ENCODE data around the gene KIFC3.

The KIFC3 gene

DNA sequence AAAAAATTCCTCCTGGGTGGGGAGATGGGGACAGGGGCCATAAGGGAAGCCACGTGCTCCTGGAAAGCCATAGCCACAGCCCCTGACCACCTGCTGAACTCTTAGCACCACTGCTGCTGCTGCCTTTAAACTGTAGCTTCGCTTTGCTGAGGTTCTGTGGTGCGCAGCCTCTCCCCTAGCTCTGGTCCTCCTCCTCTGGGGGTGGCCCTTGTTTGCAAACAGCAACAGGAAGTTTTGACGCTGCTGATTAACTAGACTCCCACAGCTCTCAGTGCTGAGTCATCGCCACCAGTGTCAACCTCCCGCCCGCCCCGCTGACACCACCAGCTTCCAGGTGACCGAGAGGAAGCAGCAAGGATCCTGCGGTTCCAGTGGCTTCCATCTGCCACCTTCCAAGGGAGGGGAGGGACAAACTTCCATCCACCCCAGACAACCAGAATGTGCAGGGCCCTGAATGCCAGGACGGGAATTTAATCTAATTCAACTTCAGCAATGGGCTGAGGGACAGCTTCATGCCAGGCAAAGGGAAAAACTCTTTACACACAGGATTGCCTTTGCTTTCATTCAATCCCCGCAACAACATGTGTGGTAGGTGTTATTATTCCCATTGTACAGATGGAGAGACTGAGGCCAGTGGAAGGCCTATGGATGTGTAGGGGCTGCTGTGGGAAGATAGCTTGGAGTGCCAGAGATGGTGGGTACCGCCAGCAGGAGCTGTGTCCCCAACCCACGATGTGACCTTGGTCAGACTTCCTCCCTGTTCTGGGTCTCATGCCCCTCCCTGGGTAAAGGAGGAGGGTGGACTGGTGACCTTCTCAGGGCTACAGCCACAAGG lies 8.1 kb upstream of the KIFC3 start:
- Histone ChIP-seq H3K9ac (ENCODE audit: low read length) (peak overlapping the region; percentile 49), H3K4me3 (ENCODE audit: low read depth, low read length) (no peak overlapping the region), H3K9me3 (ENCODE audit: control insufficient read depth, insufficient read depth, low read depth, low read length) (no peaks in the 10 kb centered on the region), H3K4me1 (ENCODE audit: control insufficient read depth, insufficient read depth, low read length) (peaks cover 44% of the 10 kb centered on the region), H3K27me3 (ENCODE audit: control insufficient read depth, insufficient read depth, low read length) (no peaks in the 10 kb centered on the region), H3K27ac (ENCODE audit: low read depth, low read length) (peak overlapping the region; percentile 20; the same call in 1 of the 2 replicates), H3K36me3 (ENCODE audit: control insufficient read depth, insufficient read depth, low read length) (no peaks in the 10 kb centered on the region)

DNA sequence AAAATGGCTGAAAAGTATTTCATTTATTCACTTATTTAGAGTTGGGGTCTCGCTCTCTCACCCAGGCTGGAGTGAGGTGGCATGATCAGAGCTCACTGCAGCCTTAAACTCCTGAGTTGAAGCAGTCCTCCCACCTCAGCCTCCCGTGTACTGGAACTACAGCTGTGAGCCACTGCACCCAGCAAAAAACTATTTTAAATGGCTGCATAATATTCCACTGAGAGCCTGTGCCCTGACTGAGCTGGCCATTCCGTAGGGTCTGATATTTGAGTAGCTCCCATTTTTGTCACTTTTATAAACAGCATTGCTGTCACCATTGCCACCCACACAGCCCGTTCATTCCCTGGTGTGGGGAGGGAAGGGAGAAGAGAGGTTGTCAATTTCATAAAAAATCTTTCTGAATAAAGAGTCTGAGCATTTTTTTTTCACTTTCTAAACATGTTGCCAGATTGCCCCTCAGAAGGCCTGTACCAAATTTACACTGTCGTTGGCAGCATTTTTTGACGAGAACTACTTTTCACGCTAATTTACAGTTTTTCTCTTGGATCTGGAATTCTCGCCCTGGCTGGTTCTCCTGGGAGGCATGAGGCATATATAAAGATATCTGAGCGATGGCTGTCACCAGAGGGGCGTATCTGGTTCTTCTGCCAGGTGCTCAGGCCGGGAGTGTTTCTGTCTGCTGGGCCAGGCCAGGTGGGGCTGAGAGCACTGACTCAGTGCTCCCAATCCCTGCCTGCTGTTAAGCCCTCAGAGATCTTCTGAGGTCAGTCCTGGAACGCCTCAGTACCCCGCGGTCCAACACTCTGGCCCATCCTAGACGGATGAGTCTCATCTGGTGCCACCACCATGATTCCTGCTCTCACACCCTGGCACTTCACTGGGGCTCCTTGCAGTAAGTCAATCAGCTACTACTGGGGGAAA lies 7.2 kb upstream of the KIFC3 start:
- no peaks in the 10 kb centered on the region for H3K27me3 ChIP-seq (ENCODE audit: control insufficient read depth, insufficient read depth, low read length)
- H3K9ac ChIP-seq (ENCODE audit: low read length), result peak overlapping the region; percentile 49
- peak overlapping the region; percentile 20; the same call in 1 of the 2 replicates for H3K27ac ChIP-seq (ENCODE audit: low read depth, low read length)
- no peaks in the 10 kb centered on the region for H3K9me3 ChIP-seq (ENCODE audit: control insufficient read depth, insufficient read depth, low read depth, low read length)
- H3K36me3 ChIP-seq (ENCODE audit: control insufficient read depth, insufficient read depth, low read length), result no peaks in the 10 kb centered on the region
- H3K4me1 ChIP-seq (ENCODE audit: control insufficient read depth, insufficient read depth, low read length), result peaks cover 43% of the 10 kb centered on the region
- no peak overlapping the region for H3K4me3 ChIP-seq (ENCODE audit: low read depth, low read length)

DNA sequence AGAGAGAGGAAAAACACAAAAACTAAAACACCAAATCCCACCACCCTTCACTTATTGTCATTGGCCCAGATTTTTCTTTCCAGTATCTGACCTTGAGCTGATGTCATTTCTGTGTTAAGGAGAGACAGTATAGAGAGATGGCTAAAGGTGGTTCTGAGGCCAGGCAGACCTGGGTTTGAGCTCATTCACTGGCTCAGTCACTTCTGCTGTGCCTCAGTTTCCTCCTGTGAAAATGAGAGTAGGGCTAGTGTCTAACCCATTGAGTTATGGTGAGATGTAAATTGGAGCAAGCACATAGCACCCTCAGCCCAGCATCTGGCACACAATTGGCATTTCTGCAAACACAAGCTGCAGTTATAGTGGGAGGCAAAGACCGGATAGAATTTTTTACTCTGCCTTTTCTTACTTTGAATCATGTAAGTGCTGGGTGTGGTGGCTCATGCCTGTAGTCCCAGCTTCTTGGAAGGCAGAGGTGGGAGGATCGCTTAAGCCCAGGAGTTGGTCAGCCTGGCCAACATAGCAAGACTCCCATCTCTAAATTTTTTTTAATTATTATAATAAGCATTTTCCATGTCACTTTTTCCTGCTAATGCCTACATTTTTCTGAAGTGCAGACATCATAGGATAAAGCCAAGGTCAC lies 6.4 kb upstream of the KIFC3 start:
- Histone ChIP-seq H3K9me3 (ENCODE audit: control insufficient read depth, insufficient read depth, low read depth, low read length) (no peaks in the 10 kb centered on the region), H3K27ac (ENCODE audit: low read depth, low read length) (no peak overlapping the region), H3K27me3 (ENCODE audit: control insufficient read depth, insufficient read depth, low read length) (no peaks in the 10 kb centered on the region), H3K36me3 (ENCODE audit: control insufficient read depth, insufficient read depth, low read length) (no peaks in the 10 kb centered on the region), H3K4me1 (ENCODE audit: control insufficient read depth, insufficient read depth, low read length) (peaks cover 43% of the 10 kb centered on the region), H3K9ac (ENCODE audit: low read length) (no peak overlapping the region), H3K4me3 (ENCODE audit: low read depth, low read length) (no peak overlapping the region)

DNA sequence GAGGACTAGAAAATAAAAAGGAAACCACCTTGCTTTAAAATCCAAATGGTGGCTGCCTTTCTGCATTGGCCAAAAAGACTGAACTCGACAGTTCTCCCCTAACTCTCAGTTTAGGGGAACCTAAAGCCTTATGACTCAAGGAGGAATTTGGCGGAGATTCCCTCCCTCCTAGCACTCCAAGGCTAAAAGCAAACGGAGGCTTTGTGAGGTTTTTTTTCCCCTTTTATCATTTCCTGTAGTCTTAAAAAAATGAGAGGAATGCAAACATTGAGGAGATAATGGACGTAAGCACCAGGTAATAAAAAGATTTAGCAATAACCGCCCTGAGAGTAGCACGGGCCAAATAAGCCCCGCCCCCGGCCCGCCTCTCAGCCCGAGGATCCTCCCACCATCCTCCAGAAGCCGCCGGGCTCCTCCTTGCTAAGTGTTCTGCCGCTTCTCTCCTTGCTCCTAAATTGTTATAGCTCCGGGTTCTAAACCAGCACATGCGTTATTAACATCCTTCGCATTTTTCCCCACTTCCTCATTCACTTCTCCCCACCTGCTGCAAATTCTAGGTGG lies 5.8 kb upstream of the KIFC3 start:
- Histone ChIP-seq H3K9ac (ENCODE audit: low read length) (no peak overlapping the region), H3K4me1 (ENCODE audit: control insufficient read depth, insufficient read depth, low read length) (peaks cover 45% of the 10 kb centered on the region), H3K36me3 (ENCODE audit: control insufficient read depth, insufficient read depth, low read length) (no peaks in the 10 kb centered on the region), H3K9me3 (ENCODE audit: control insufficient read depth, insufficient read depth, low read depth, low read length) (no peaks in the 10 kb centered on the region), H3K27me3 (ENCODE audit: control insufficient read depth, insufficient read depth, low read length) (no peaks in the 10 kb centered on the region), H3K27ac (ENCODE audit: low read depth, low read length) (no peak overlapping the region), H3K4me3 (ENCODE audit: low read depth, low read length) (no peak overlapping the region)

DNA sequence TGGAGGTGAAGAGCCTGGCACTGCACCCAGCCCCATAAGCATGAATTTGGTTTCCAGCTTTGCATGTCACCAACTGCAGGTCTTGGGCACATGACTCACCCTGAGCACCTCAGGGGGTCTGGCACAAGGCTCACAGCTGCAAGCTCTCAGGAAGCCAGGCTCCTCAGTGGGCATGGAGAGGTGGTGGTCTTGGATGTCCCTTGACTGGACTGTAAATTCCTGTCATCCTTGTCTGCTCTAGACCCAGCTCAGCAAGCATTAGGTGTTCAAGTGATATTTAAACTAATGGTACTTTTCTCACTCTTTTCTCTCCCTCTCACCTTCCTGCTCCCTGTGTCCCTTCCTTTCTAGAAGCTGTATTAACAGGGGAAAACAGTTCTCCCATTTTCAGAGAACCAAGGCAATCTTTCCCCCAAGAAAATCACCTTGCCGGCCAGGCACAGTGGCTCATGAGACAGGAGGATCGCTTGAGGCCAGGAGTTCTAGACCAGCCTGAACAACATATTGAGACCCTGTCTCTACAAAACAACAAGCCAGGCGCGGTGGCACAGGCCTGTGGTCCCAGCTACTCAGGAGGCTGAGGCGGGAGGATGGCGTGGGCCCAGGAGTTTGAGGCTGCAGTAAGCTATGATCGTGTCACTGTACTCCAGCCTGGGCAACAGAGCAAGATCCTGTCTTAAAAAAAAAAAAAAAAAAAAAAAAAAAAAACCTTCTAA lies 5.1 kb upstream of the KIFC3 start:
- peaks cover 47% of the 10 kb centered on the region for H3K4me1 ChIP-seq (ENCODE audit: control insufficient read depth, insufficient read depth, low read length)
- peak overlapping the region; percentile 9 for H3K9ac ChIP-seq (ENCODE audit: low read length)
- no peak overlapping the region for H3K4me3 ChIP-seq (ENCODE audit: low read depth, low read length)
- no peak overlapping the region for H3K27ac ChIP-seq (ENCODE audit: low read depth, low read length)
- no peaks in the 10 kb centered on the region for H3K36me3 ChIP-seq (ENCODE audit: control insufficient read depth, insufficient read depth, low read length)
- H3K9me3 ChIP-seq (ENCODE audit: control insufficient read depth, insufficient read depth, low read depth, low read length), result no peaks in the 10 kb centered on the region
- H3K27me3 ChIP-seq (ENCODE audit: control insufficient read depth, insufficient read depth, low read length), result no peaks in the 10 kb centered on the region

DNA sequence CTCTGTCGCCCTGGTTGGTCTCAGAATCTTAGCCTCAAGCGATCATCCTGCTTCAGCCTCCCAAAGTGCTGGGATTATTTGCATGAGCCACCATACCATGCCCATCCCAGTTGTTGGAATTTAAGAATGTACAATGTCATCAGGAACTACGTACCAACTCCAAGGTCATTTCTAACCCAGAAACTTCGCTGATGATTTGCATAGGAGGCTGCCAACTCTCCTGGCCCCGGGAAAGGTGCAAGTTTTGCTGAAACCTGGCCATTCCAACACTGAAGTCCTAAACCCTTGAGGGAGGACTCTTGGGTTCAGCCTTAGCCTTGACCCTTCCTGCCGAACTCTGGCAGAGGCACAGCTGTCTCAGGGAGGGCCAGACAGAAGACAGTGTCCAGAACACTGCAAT lies 2.9 kb upstream of the KIFC3 start:
- Histone ChIP-seq H3K4me1 (ENCODE audit: control insufficient read depth, insufficient read depth, low read length) (peaks cover 52% of the 10 kb centered on the region), H3K27ac (ENCODE audit: low read depth, low read length) (no peak overlapping the region), H3K9me3 (ENCODE audit: control insufficient read depth, insufficient read depth, low read depth, low read length) (no peaks in the 10 kb centered on the region), H3K27me3 (ENCODE audit: control insufficient read depth, insufficient read depth, low read length) (peaks cover 3% of the 10 kb centered on the region; the same call in 1 of the 2 replicates), H3K36me3 (ENCODE audit: control insufficient read depth, insufficient read depth, low read length) (no peaks in the 10 kb centered on the region), H3K9ac (ENCODE audit: low read length) (no peak overlapping the region), H3K4me3 (ENCODE audit: low read depth, low read length) (no peak overlapping the region)

DNA sequence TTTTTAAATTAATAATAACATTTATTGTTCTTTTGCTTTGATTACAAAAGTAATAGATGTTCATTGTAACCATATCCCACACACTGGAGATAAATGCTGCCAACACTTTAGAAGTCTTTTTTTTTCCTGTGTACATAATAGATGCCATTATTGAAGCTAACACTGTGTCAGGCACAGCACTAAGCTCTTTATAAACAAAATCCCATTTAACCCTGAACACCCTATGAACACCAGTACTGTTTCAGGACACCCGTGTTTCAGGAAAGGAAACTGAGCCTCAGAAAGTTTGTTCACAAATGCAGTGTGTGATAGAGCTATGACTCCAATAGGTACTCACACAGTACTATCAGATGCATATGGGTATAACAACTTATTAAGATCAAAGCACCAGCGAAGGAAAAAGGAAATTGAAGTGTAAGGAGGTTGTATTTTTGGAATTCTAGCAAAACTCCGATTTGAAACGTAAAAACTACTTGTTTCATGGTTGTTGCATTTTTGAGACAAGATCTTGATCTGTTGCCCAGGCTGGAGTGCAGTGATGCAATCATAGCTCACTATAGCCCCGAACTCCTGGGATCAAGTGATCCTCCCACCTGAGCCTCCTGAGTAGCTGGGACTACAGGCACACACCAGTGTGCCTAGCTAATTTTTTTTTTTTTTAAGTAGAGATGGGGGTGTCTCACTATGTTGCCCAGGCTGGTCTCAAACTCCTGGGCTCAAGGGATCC lies 2.0 kb upstream of the KIFC3 start:
- no peak overlapping the region for H3K4me3 ChIP-seq (ENCODE audit: low read depth, low read length)

DNA sequence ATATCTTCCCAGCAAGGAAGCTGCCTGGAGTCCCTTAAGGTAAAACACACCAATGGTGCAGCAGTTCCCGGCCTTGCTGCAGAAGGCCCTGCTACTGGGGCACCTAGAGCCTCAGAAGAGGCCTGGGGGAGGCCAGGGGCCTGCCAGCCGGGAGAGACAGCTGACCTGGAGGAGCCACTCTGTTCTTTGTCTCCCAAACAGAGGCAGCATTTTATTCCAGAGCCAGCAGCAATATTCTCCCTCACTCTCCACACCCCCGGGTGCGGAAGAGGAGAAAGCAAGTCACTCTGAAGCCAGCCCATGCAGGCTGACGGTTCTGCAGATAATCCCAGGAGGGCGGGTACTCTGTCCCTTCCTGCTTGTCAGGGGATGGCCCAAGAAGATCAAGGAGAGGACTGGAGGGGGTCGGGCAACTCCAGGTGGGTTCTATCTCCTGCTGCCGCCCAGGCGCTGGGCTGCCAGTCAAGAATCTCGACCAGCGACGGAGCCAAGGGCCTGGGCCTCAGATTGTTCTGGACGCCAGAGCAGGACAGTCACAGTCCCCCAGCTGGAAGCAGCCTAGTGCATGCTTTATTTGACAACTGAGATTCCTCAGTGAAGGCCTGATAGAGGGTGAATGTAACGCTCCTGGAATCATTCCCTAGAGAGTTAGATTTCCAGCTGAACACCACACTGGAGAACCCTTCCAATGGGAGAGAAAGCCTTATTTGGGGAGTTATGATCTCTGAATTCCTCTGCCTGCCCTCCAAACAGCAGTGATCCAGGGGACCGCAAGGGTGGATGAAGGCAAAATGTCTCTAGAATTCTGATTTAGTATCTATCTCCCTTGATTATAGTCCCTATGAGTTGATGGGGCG lies 1.1 kb upstream of the KIFC3 start:
- Histone ChIP-seq H3K36me3 (ENCODE audit: control insufficient read depth, insufficient read depth, low read length) (no peaks in the 10 kb centered on the region), H3K9me3 (ENCODE audit: control insufficient read depth, insufficient read depth, low read depth, low read length) (no peaks in the 10 kb centered on the region), H3K27me3 (ENCODE audit: control insufficient read depth, insufficient read depth, low read length) (peaks cover 3% of the 10 kb centered on the region; the same call in 1 of the 2 replicates), H3K4me3 (ENCODE audit: low read depth, low read length) (peak overlapping the region; percentile 78), H3K4me1 (ENCODE audit: control insufficient read depth, insufficient read depth, low read length) (peaks cover 55% of the 10 kb centered on the region), H3K9ac (ENCODE audit: low read length) (peak overlapping the region; percentile 78), H3K27ac (ENCODE audit: low read depth, low read length) (peak overlapping the region; percentile 21; the same call in 1 of the 2 replicates)

More for the DNA sequence above, 2.0 kb upstream of the KIFC3 start:
- H3K27me3 ChIP-seq (ENCODE audit: control insufficient read depth, insufficient read depth, low read length), result peaks cover 3% of the 10 kb centered on the region; the same call in 1 of the 2 replicates
- H3K4me1 ChIP-seq (ENCODE audit: control insufficient read depth, insufficient read depth, low read length), result peaks cover 52% of the 10 kb centered on the region
- no peak overlapping the region for H3K27ac ChIP-seq (ENCODE audit: low read depth, low read length)
- H3K9ac ChIP-seq (ENCODE audit: low read length), result no peak overlapping the region
- H3K9me3 ChIP-seq (ENCODE audit: control insufficient read depth, insufficient read depth, low read depth, low read length), result no peaks in the 10 kb centered on the region
- H3K36me3 ChIP-seq (ENCODE audit: control insufficient read depth, insufficient read depth, low read length), result no peaks in the 10 kb centered on the region

DNA sequence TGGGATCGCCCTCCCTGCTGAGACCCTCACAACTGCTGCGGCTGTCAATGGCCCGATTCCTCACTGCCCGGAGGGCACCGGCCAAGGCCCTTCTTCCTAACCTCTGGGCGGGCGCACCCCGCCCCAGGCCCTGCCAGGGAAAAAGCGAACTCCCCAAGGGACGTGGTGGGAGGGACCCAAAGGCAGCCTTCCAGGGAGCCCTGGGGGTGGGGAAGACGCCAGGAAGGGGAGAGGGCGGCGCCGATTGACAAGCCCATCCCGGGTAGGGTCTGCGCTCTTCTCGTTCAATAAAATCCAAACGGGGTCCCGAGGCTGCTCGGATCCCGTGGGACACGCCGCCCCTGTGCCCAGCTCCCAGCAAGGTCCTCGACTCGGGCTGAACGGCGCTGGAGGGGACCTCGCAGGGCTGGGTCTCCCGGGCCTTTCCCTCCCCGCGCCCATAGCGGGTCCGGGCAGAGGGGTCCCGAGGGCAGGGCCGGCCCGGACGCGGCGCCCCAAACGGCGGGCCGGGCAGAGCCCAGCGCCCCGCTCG lies 416 bp downstream of the KIFC3 start:
- no peaks in the 10 kb centered on the region; the same call in 1 of the 2 replicates for H3K36me3 ChIP-seq (ENCODE audit: control insufficient read depth, insufficient read depth, low read length)
- H3K4me3 ChIP-seq (ENCODE audit: low read depth, low read length), result peak overlapping the region; percentile 78
- H3K27me3 ChIP-seq (ENCODE audit: control insufficient read depth, insufficient read depth, low read length), result peaks cover 3% of the 10 kb centered on the region; the same call in 1 of the 2 replicates
- H3K4me1 ChIP-seq (ENCODE audit: control insufficient read depth, insufficient read depth, low read length), result peaks cover 58% of the 10 kb centered on the region
- H3K27ac ChIP-seq (ENCODE audit: low read depth, low read length), result peak overlapping the region; percentile 38; the same call in 1 of the 2 replicates
- peak overlapping the region; percentile 86 for H3K9ac ChIP-seq (ENCODE audit: low read length)
- H3K9me3 ChIP-seq (ENCODE audit: control insufficient read depth, insufficient read depth, low read depth, low read length), result no peaks in the 10 kb centered on the region
